ENCODE data around the gene MED4. TPM values are rescaled to one million over a fixed set of nuclear protein-coding genes. Genes with fewer than 3 reads are reported as not detected.

Gene MED4
- total and polyA plus RNA-seq, 2 donors (not counting 1 experiment from before 2014, with no cell fraction given), result 15.4 to 50.1 TPM

DNA sequence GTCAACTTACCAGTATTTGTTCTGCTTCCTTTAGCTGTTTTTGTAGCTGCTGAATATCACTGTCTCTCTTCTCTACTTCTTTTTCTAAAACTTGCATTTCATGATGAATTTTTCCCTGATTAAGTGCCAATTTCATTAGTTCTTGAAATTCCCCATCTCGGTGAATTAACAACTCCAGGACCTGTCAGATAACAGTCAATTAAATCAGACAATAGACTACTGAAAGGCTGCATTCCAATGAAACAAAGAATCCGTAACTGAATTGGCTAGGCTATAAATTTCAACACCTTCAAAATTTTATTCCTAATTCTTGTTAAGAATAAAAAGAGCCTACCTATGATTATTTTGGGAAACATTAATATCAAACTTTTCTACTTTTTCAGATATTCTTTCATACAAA, 8.6 kb downstream of the MED4 start:
- no peak overlapping the region for H3K27ac Mint-ChIP-seq
- H3K4me1 Mint-ChIP-seq, result peaks cover 13% of the 10 kb centered on the region
- H3K27me3 Mint-ChIP-seq, result no peaks in the 10 kb centered on the region
- H3K4me3 Mint-ChIP-seq, result no peak overlapping the region
- TF ChIP-seq EZH2 (IDR thresholded peaks at IDR 0.05; ENCODE audit: borderline replicate concordance, insufficient read depth, low read depth, low read length, poor library complexity, severe bottlenecking), result no peak
- TF ChIP-seq, protein P1, sequence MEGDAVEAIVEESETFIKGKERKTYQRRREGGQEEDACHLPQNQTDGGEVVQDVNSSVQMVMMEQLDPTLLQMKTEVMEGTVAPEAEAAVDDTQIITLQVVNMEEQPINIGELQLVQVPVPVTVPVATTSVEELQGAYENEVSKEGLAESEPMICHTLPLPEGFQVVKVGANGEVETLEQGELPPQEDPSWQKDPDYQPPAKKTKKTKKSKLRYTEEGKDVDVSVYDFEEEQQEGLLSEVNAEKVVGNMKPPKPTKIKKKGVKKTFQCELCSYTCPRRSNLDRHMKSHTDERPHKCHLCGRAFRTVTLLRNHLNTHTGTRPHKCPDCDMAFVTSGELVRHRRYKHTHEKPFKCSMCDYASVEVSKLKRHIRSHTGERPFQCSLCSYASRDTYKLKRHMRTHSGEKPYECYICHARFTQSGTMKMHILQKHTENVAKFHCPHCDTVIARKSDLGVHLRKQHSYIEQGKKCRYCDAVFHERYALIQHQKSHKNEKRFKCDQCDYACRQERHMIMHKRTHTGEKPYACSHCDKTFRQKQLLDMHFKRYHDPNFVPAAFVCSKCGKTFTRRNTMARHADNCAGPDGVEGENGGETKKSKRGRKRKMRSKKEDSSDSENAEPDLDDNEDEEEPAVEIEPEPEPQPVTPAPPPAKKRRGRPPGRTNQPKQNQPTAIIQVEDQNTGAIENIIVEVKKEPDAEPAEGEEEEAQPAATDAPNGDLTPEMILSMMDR (IDR thresholded peaks at IDR 0.05), result no peak
- intact Hi-C loops (cut with micrococcal nuclease), result no loop called here
- Histone ChIP-seq H3K9me3 (ENCODE audit: control extremely low read depth in 1 of 3, control insufficient read depth in 2 of 3, insufficient read depth in 1 of 3, low read length in 2 of 3) (no peaks in the 10 kb centered on the region), H3K4me1 (ENCODE audit: control insufficient read depth in 2 of 2, insufficient read depth in 2 of 2, low read length in 2 of 2) (no peaks in the 10 kb centered on the region), H3K4me2 (replicated peaks; ENCODE audit: low read depth, low read length, poor library complexity, severe bottlenecking) (no peak overlapping the region), H3K27me3 (replicated peaks in 1 of 4; ENCODE audit: control extremely low read depth in 1 of 4, control insufficient read depth in 3 of 4, insufficient read depth in 4 of 4, low read length in 3 of 4) (no peaks in the 10 kb centered on the region), H3K36me3 (replicated peaks in 1 of 2; ENCODE audit: control extremely low read depth in 1 of 2, control insufficient read depth in 1 of 2, extremely low read depth in 1 of 2, insufficient read depth in 2 of 2, low read length in 1 of 2) (peaks cover 14 to 40% of the 10 kb centered on the region in 2 experiments), H4K20me1 (ENCODE audit: control insufficient read depth, insufficient read depth, low read length, poor library complexity, severe bottlenecking) (peaks cover 20% of the 10 kb centered on the region), H3K4me3 (ENCODE audit: control extremely low read depth in 1 of 5, extremely low read depth in 1 of 5, insufficient read depth in 1 of 5, low read depth in 2 of 5, low read length in 4 of 5) (no peak overlapping the region), H3K9ac (ENCODE audit: low read length) (no peak overlapping the region), H3K27ac (ENCODE audit: low read length in 2 of 2) (no peak overlapping the region), H3K79me2 (ENCODE audit: control insufficient read depth, insufficient read depth, low read length) (peaks cover 49% of the 10 kb centered on the region), H2AFZ (ENCODE audit: insufficient read depth, low read depth, low read length, poor library complexity, severe bottlenecking) (no peak overlapping the region)
- ATAC-seq (ENCODE audit: low read depth) (no peak), DNase-seq (no peak)
- H3K9me3 Mint-ChIP-seq (ENCODE audit: insufficient read depth), result no peaks in the 10 kb centered on the region
- POLR2A ChIA-PET, result no interaction called here
- WGBS (ENCODE audit: insufficient coverage), result no CpG with 5 or more reads among the region's 2 CpGs
- CTCF ChIA-PET, result no interaction called here

DNA sequence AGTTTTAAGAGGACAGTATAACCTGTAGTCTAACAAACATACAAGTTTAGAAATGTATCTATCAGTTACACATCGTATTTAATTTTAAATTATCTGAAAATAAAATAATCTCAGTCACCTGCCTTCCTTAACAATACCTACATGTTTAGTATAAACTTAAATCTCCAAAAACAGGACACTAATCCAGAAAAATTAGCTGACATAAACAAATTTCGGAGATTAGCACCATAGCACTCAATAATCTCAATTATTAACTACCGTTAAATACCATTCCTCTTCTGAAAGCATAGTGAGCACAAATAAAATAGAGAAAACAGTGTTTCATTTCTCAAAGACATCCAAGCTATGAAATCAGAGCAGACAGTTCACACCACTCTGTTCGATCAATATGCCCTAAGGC, 13.2 kb downstream of the MED4 start:
- DNase-seq, result no peak
- ATAC-seq (ENCODE audit: low read depth), result no peak
- no peak overlapping the region for H3K4me3 Mint-ChIP-seq
- Histone ChIP-seq H3K4me3 (ENCODE audit: control extremely low read depth in 1 of 5, extremely low read depth in 1 of 5, insufficient read depth in 1 of 5, low read depth in 2 of 5, low read length in 4 of 5) (no peak overlapping the region), H3K4me2 (replicated peaks; ENCODE audit: low read depth, low read length, poor library complexity, severe bottlenecking) (no peak overlapping the region), H4K20me1 (ENCODE audit: control insufficient read depth, insufficient read depth, low read length, poor library complexity, severe bottlenecking) (no peaks in the 10 kb centered on the region), H3K4me1 (ENCODE audit: control insufficient read depth in 2 of 2, insufficient read depth in 2 of 2, low read length in 2 of 2) (peaks cover 5 to 6% of the 10 kb centered on the region in 2 donors), H3K27me3 (replicated peaks in 1 of 4; ENCODE audit: control extremely low read depth in 1 of 4, control insufficient read depth in 3 of 4, insufficient read depth in 4 of 4, low read length in 3 of 4) (no peaks in the 10 kb centered on the region), H2AFZ (ENCODE audit: insufficient read depth, low read depth, low read length, poor library complexity, severe bottlenecking) (no peak overlapping the region), H3K79me2 (ENCODE audit: control insufficient read depth, insufficient read depth, low read length) (peaks cover 12% of the 10 kb centered on the region), H3K27ac (ENCODE audit: low read length in 2 of 2) (no peak overlapping the region), H3K36me3 (replicated peaks in 1 of 2; ENCODE audit: control extremely low read depth in 1 of 2, control insufficient read depth in 1 of 2, extremely low read depth in 1 of 2, insufficient read depth in 2 of 2, low read length in 1 of 2) (peaks cover 22 to 70% of the 10 kb centered on the region in 2 experiments), H3K9ac (ENCODE audit: low read length) (no peak overlapping the region), H3K9me3 (ENCODE audit: control extremely low read depth in 1 of 3, control insufficient read depth in 2 of 3, insufficient read depth in 1 of 3, low read length in 2 of 3) (no peaks in the 10 kb centered on the region)
- no peaks in the 10 kb centered on the region for H3K9me3 Mint-ChIP-seq (ENCODE audit: insufficient read depth)
- ChIA-PET POLR2A (no interaction called here), CTCF (interaction anchor here (1.1 kb wide), 1 partner anchor 13 kb away, joined by 3 read pairs; the partner anchor contains the start of gene MED4)
- no peak for TF ChIP-seq EZH2 (IDR thresholded peaks at IDR 0.05; ENCODE audit: borderline replicate concordance, insufficient read depth, low read depth, low read length, poor library complexity, severe bottlenecking)
- TF ChIP-seq, protein P1 (IDR thresholded peaks at IDR 0.05), result no peak
- WGBS (ENCODE audit: insufficient coverage), result no CpG with 5 or more reads among the region's 4 CpGs
- H3K4me1 Mint-ChIP-seq, result peaks cover 9% of the 10 kb centered on the region
- intact Hi-C loops (cut with micrococcal nuclease), result no loop called here
- no peak overlapping the region for H3K27ac Mint-ChIP-seq
- no peaks in the 10 kb centered on the region for H3K27me3 Mint-ChIP-seq
